NB4 (cell line): ENCODE results near the gene BICRA.
"Not testable (repeated sequence)": the region's sequence is repeated elsewhere in the genome, so short reads cannot be mapped to it uniquely, and the experiment has no call there.

Experiments
- CTCF ChIP-seq: IDR thresholded peaks from one replicate; pipeline ENCODE4 v1.5.1; 2012; ENCODE audit warnings: low read depth, low read length
- POLR2A ChIP-seq: IDR thresholded peaks from 2 replicates; pipeline ENCODE4 v1.6.1; 2011; ENCODE audit warnings: mild to moderate bottlenecking; ENCODE audit not compliant: insufficient read length; ENCODE audit errors: extremely low read depth

DNA sequence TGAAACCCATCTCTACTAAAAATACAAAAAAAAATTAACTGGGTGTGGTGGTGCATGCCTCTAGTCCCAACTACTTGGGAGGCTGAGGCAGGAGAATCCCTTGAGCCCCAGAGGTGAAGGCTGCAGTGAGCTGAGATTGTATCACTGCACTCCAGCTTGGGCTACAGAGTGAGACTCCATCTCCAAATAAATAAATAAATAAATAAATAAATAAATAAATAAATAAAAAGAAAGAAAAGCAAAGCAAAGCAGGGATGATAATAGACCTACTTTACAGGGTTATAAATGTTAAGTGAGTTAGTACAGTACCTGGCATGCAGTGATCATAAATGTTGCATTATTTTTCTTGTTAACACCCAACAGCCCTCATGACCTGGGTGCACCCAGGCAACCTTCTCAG lies 105.9 kb downstream of the BICRA start:
- TF ChIP-seq CTCF, POLR2A: not testable (repeated sequence)
